Suprapubic skin (tissue), 4 donors: Measurements from ENCODE around the gene TEX47. TPM values are rescaled to one million over a fixed set of nuclear protein-coding genes. Genes with fewer than 3 reads are reported as not detected.

Source experiments
- DNase-seq, 2 donors: peaks; one replicate each; pipeline ENCODE4 v3.0.0-alpha.2; 2019; ENCODE audit warnings: low spot score in 2 of 2
- H3K27ac ChIP-seq: fragments of 200-600 bp; sonication (generic); one replicate; pipeline ENCODE4 v1.5.1; 2019
- H3K27me3 ChIP-seq: fragments of 200-600 bp; sonication (generic); one replicate; pipeline ENCODE4 v1.5.1; 2019
- H3K36me3 ChIP-seq: fragments of 200-600 bp; sonication (generic); one replicate; pipeline ENCODE4 v1.5.1; 2019
- H3K4me1 ChIP-seq: fragments of 200-600 bp; sonication (generic); one replicate; pipeline ENCODE4 v1.5.1; 2019
- H3K4me3 ChIP-seq: fragments of 200-600 bp; sonication (generic); one replicate; pipeline ENCODE4 v1.5.1; 2019; ENCODE audit warnings: mild to moderate bottlenecking
- H3K9me3 ChIP-seq: fragments of 200-600 bp; sonication (generic); one replicate; pipeline ENCODE4 v1.5.1; 2019
- CTCF ChIP-seq, 2 donors: fragments of 200-600 bp in 1 of 2; fragments of 450-650 bp in 1 of 2; sonication (generic) in 1 of 2; IDR thresholded peaks; one replicate each; pipeline ENCODE4 v1.5.1; 2016 to 2019; ENCODE audit warnings: antibody characterized with exemption in 2 of 2, mild to moderate bottlenecking in 1 of 2, moderate library complexity in 1 of 2
- EP300 ChIP-seq: sonication (generic); formaldehyde crosslinking; IDR thresholded peaks from one replicate; pipeline ENCODE4 v1.6.1; 2017; ENCODE audit warnings: antibody characterized with exemption
- POLR2A ChIP-seq, 2 donors: fragments of 450-650 bp; IDR thresholded peaks; one replicate each; pipeline ENCODE4 v1.6.1; 2017; ENCODE audit warnings: antibody characterized with exemption in 2 of 2, mild to moderate bottlenecking in 2 of 2, moderate library complexity in 2 of 2
- POLR2AphosphoS5 ChIP-seq, 3 donors: sonication (generic); formaldehyde crosslinking; IDR thresholded peaks; one replicate each; pipeline ENCODE4 v1.6.1; 2017; ENCODE audit warnings: antibody characterized with exemption in 3 of 3
- WGBS: methylation state at CpG from one replicate; pipeline ENCODE4 v1.1.5; 2018; 5-methylcytosine and 5-hydroxymethylcytosine counted together
- total RNA-seq, 4 donors: library from RNA; depleted of rRNA; stranded (reverse); fragments of >200 nt; gene quantifications; one replicate each; pipeline ENCODE4 v1.1.0, GENCODE V29; 2016

Gene TEX47
- total RNA-seq, 4 donors from 2014 or later: not detected

DNA sequence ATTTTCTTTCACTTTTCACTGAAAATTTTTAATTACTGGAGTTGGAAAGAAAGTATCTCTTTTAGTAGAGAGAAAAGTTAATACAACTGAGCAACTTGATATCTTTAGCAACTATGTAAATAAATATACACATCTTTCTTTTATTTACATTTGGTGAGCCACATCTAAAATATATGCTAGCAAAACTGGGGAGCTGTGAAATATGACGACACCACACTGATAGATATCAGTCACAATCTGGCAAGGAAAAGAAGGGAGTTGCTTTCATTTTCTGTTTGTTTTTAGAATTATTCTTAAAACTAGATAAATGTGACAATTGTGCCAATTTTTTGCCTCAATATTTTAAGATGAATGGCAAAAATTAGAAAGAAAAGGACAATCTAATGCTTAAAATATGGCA lies 38.7 kb downstream of the TEX47 start:
- Histone ChIP-seq H3K9me3 (no peaks in the 10 kb centered on the region), H3K36me3 (no peaks in the 10 kb centered on the region), H3K27me3 (peaks cover 64% of the 10 kb centered on the region), H3K27ac (no peak overlapping the region), H3K4me1 (peaks cover 19% of the 10 kb centered on the region), H3K4me3 (no peak overlapping the region)
- WGBS: 53% methylated on average over 1 of the region's 1 CpG
- no peak for DNase-seq
- TF ChIP-seq EP300 (no peak), POLR2A (IDR thresholded peaks at IDR 0.05) (no peak), CTCF (IDR thresholded peaks at IDR 0.05) (no peak), POLR2AphosphoS5 (IDR thresholded peaks at IDR 0.05) (no peak)

DNA sequence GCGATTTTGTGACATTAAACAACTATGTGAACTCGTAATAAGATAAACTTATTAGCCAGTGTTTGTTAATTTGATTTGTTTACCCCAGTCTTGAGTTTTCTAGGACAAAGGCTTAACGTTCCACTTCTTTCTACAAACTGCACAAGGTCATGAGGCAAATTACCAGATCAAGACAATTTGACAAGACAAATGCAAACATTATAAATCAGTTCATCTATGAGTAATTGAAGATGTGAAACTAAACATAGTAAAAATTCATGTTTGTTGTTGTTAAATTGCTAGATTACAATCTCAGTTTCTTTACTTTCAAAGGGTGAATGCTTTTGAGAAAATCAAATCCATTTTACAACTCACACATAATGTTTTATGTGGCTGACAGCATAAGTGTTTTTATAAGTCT lies 49.4 kb downstream of the TEX47 start:
- no peak for DNase-seq
- WGBS: 61% methylated on average over 3 of the region's 3 CpGs
- Histone ChIP-seq H3K9me3 (no peaks in the 10 kb centered on the region), H3K4me1 (no peaks in the 10 kb centered on the region), H3K36me3 (no peaks in the 10 kb centered on the region), H3K27ac (no peak overlapping the region), H3K27me3 (no peaks in the 10 kb centered on the region), H3K4me3 (no peak overlapping the region)
- no peak for TF ChIP-seq POLR2A (IDR thresholded peaks at IDR 0.05)
- no peak for TF ChIP-seq POLR2AphosphoS5 (IDR thresholded peaks at IDR 0.05)
- TF ChIP-seq EP300: no peak
- no peak for TF ChIP-seq CTCF (IDR thresholded peaks at IDR 0.05)

Other genes with a start within 250 kb of the TEX47 start
- gene ZNF804B, start 36.0 kb downstream of the TEX47 start, total RNA-seq: not detected